GM12874 (cell line): ENCODE data around the gene FSTL5.

Experiments used
- TF ChIP-seq, protein P1 (sequence below): IDR thresholded peaks from 2 replicates; pipeline ENCODE4 v1.5.1; 2011; ENCODE audit warnings: low read depth, mild to moderate bottlenecking, control low read depth, low read length, moderate library complexity; ENCODE audit not compliant: insufficient read depth

The FSTL5 gene

DNA sequence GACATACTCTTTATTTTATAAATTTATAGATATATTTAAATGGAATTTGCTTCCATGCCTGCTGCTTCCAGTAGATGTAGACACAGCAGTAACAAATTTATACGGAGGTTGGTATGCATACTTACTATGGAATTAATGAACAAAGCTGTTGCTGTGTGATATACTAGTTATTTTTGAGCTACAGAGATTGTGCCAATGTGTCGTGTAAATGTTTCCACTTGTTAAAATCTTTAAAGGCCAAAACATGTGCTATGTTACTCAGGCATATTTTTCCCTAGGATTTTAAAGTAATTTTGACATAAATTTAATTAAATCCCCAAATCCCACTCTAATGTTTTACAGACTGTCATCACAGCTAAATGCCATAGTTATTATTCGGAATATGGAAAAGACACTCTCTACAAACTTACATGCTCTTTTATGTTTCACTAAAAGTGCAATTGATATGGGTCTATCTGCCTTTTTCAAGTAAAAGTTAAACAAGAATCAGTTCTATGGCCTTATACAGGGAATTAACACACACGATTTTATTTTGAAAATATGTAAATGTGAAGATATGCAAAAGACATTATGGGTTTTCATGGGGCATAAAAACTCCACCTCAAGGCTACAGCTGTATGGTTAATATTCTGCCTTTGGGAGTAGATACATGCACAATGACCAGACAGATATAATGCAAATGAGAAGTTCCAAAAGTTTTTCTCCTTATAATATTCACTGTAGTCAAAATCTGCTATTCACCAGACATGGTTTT, 256.8 kb downstream of the FSTL5 start:
- TF ChIP-seq, protein P1, sequence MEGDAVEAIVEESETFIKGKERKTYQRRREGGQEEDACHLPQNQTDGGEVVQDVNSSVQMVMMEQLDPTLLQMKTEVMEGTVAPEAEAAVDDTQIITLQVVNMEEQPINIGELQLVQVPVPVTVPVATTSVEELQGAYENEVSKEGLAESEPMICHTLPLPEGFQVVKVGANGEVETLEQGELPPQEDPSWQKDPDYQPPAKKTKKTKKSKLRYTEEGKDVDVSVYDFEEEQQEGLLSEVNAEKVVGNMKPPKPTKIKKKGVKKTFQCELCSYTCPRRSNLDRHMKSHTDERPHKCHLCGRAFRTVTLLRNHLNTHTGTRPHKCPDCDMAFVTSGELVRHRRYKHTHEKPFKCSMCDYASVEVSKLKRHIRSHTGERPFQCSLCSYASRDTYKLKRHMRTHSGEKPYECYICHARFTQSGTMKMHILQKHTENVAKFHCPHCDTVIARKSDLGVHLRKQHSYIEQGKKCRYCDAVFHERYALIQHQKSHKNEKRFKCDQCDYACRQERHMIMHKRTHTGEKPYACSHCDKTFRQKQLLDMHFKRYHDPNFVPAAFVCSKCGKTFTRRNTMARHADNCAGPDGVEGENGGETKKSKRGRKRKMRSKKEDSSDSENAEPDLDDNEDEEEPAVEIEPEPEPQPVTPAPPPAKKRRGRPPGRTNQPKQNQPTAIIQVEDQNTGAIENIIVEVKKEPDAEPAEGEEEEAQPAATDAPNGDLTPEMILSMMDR, result no peak

DNA sequence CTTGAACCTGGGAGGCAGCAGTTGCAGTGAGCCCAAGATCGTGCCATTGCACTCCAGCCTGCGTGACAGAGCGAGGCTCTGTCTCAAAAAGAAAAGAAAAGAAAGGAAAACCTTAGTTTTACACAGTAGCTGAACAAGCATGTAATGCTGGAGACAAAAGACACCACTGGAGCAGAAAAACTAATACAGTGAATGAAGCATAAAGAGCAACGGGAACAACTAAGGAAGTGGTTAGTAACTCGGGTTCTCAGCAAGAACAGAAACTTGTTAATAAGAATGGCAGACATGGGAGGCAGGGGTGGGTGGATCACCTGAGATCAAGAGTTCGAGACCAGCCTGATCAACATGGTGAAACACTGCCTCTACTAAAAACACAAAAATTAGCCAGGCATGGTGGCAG, 263.7 kb downstream of the FSTL5 start:
- TF ChIP-seq, protein P1, result no peak

DNA sequence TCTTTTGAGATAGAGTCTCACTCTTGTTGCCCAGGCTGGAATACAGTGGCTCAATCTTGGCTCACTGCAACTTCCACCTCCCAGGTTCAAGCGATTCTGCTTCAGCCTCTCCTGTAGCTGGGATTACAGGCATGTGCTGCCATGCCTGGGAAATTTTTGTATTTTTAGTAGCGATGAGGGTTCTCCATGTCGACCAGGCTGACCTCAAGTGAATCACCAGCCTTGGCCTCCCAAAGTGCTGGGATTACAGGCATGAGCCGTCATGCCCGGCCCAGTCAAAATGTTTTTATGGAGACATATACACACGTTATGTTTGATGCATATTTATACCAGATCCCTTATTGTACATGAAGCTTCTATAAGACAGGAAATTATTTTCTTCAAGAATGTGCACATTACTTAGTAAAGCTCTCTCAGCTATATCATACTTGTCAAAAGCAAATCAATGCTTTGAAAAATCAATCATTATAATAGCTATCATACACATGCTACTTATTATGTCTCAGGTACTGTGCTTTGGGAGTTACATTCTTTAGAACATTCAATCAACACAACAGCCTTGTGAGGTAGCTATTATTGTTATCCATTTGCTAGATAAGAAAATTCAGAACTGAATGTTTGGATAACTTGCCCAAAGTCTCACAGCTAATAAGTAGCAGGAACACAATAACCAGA, 269.2 kb downstream of the FSTL5 start:
- TF ChIP-seq, protein P1, result no peak

DNA sequence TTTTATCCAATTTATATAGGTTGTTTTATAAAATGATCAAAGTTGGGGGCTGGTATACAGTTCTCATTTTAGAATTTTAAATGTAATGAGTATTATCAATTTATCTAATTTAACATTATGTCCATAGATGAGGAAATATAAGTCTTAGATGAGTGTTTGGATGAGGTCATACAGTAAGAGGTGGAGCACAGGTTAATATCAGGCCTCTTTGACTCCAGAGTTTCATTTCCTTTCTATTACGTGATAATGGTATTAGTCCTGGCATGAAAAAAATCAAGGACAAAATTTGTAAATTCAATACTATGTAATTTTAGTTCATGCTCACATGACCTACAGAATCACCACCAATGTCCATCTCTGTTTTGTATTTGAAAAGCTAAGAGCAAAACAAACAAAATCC, 269.8 kb downstream of the FSTL5 start:
- TF ChIP-seq, protein P1, result no peak

DNA sequence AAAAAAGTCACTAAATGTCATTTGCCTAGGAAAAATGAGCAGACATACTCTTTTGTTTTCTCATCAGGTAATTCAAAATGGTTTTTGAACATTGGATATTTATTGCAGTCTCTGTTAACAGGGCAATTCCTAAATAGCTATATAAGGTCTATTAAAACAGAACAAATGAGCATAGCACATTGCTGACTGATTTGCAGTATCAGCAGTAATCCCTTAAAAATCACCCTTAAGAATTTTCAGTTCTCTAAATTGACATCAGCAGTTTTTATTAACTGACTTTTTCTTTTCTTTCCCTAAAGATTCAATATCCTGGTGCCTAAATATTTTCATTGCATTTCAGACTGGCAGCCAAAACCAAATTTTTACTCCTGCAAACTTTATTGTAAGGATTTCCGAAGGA, 270.2 kb downstream of the FSTL5 start:
- TF ChIP-seq, protein P1, result no peak

DNA sequence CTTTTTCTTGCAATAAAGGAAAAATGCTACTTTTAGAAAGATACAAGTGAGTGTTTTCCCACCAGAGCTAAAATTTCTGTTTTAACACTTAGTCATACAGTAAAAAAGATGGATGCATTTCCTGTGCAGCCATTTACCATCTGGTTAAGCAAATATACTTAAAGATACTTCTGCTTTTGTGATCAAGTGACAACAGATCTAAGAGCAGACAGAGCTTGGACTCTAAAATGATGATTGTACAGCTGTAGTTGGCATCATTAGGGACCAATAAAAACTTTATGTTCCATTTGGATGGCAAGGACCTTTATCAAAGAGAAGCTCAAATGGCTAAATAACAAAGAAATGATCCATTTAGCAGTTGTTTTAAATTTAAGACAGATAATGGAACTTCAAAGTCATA, 270.8 kb downstream of the FSTL5 start:
- TF ChIP-seq, protein P1, result no peak

DNA sequence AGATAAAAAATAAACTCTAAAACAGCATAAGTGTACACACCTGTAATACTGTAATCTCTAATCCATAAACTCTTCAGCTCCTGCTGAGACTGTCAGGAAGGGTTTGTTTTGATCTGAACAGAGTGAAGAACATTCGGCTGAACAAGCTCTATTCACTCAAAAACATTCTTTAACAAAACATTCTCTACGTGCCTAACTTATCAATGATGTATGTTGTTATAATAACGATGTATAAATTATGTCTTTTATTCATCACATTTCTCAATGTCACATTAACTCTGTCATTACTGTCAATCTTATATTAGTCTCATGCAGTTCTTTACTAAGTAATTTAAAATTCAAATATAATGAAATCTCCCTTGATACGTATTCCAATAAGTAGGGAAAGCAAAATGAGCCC, 280.6 kb downstream of the FSTL5 start:
- TF ChIP-seq, protein P1, result no peak
